Hepatocyte (in vitro differentiated cells): ENCODE data around the gene FAM120A.

ENCODE experiments used
- EZH2 ChIP-seq: fragments of 200-600 bp; sonication (generic); IDR thresholded peaks from 2 replicates; pipeline ENCODE4 v1.6.1; 2016; ENCODE audit warnings: antibody characterized with exemption, mild to moderate bottlenecking, borderline replicate concordance
- TF ChIP-seq, protein P1 (sequence below): fragments of 200-600 bp; sonication (generic); IDR thresholded peaks from 2 replicates; pipeline ENCODE4 v1.5.1; 2016; ENCODE audit warnings: antibody characterized with exemption, mild to moderate bottlenecking; ENCODE audit not compliant: poor library complexity

DNA sequence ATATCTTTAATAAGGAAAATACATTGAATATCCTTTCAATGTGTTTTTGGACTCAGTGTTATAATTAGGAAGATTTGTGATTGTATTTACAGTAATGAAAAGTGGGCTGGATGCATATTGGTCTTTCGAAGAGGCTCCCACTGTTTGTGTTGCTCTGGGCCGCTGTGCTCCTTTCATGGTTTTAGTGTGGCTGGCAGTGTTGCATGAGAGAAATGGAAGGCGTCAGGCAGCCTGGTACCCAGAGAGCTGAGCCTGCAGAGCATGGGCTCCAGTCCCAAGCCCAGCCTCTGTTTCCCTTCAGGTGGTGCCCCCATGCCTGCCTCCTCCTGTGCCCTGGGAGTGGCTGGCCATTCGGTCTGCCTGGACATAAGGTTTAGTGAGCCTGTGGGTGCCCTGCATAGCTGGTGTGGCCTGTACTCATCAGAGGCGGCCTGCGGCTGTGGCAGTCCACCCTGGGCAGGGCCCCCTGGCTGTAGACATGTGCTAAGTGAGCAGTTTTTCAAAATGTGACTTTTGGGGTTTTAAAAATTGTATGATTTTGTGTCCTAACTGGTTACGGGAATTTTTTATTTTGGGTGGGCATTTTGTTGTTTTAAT lies 29.3 kb downstream of the FAM120A start:
- TF ChIP-seq EZH2, result no peak
- TF ChIP-seq, protein P1, sequence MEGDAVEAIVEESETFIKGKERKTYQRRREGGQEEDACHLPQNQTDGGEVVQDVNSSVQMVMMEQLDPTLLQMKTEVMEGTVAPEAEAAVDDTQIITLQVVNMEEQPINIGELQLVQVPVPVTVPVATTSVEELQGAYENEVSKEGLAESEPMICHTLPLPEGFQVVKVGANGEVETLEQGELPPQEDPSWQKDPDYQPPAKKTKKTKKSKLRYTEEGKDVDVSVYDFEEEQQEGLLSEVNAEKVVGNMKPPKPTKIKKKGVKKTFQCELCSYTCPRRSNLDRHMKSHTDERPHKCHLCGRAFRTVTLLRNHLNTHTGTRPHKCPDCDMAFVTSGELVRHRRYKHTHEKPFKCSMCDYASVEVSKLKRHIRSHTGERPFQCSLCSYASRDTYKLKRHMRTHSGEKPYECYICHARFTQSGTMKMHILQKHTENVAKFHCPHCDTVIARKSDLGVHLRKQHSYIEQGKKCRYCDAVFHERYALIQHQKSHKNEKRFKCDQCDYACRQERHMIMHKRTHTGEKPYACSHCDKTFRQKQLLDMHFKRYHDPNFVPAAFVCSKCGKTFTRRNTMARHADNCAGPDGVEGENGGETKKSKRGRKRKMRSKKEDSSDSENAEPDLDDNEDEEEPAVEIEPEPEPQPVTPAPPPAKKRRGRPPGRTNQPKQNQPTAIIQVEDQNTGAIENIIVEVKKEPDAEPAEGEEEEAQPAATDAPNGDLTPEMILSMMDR, result no peak
